ENCODE measurements around the gene KIAA1328. TPM values are rescaled to one million over a fixed set of nuclear protein-coding genes. Genes with fewer than 3 reads are reported as not detected.

KIAA1328 gene
- total RNA-seq, 1 experiment from 2014 or later, result 6.2 TPM

DNA sequence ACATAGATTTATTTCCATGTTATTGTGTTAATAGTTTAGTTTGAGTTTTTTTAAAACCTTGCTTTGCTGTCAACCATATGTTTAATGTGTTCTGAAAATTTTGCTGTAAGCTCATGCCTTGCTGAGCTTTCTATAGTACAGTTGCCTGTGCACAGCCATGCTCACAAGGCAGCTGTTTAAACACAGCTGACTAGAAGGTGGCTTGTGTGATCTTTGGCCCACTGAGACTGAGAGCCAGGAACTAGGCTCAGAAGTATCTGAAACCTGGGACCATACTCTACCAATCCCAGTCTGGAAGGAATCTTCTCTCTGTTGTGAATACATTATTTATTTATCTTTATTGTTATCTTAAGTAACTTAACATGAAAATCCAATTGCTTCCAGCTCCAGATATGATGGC lies 350.5 kb downstream of the KIAA1328 start:
- Histone ChIP-seq H3K36me3 (ENCODE audit: control insufficient read depth, insufficient read depth, low read length) (no peaks in the 10 kb centered on the region), H3K4me3 (ENCODE audit: low read depth in 2 of 2, low read length in 2 of 2) (no peak overlapping the region), H3K27ac (ENCODE audit: low read length) (no peak overlapping the region), H3K9me3 (ENCODE audit: control insufficient read depth, insufficient read depth, low read depth, low read length) (no peaks in the 10 kb centered on the region), H3K27me3 (ENCODE audit: control insufficient read depth, insufficient read depth, low read length) (no peaks in the 10 kb centered on the region), H3K4me1 (ENCODE audit: control insufficient read depth, insufficient read depth, low read length) (no peaks in the 10 kb centered on the region)
- ATAC-seq (no peak), DNase-seq (ENCODE audit: low read depth, low spot score) (no peak)
- ChIA-PET POLR2A (no interaction called here), CTCF (no interaction called here)
- intact Hi-C loops (cut with micrococcal nuclease; ENCODE audit: unreplicated experiment), result no loop called here
- BruUV-seq (replicated peaks), result no TSS peak
- TF ChIP-seq, protein P1, sequence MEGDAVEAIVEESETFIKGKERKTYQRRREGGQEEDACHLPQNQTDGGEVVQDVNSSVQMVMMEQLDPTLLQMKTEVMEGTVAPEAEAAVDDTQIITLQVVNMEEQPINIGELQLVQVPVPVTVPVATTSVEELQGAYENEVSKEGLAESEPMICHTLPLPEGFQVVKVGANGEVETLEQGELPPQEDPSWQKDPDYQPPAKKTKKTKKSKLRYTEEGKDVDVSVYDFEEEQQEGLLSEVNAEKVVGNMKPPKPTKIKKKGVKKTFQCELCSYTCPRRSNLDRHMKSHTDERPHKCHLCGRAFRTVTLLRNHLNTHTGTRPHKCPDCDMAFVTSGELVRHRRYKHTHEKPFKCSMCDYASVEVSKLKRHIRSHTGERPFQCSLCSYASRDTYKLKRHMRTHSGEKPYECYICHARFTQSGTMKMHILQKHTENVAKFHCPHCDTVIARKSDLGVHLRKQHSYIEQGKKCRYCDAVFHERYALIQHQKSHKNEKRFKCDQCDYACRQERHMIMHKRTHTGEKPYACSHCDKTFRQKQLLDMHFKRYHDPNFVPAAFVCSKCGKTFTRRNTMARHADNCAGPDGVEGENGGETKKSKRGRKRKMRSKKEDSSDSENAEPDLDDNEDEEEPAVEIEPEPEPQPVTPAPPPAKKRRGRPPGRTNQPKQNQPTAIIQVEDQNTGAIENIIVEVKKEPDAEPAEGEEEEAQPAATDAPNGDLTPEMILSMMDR (IDR thresholded peaks at IDR 0.05), result no peak
- TF ChIP-seq, protein P2, sequence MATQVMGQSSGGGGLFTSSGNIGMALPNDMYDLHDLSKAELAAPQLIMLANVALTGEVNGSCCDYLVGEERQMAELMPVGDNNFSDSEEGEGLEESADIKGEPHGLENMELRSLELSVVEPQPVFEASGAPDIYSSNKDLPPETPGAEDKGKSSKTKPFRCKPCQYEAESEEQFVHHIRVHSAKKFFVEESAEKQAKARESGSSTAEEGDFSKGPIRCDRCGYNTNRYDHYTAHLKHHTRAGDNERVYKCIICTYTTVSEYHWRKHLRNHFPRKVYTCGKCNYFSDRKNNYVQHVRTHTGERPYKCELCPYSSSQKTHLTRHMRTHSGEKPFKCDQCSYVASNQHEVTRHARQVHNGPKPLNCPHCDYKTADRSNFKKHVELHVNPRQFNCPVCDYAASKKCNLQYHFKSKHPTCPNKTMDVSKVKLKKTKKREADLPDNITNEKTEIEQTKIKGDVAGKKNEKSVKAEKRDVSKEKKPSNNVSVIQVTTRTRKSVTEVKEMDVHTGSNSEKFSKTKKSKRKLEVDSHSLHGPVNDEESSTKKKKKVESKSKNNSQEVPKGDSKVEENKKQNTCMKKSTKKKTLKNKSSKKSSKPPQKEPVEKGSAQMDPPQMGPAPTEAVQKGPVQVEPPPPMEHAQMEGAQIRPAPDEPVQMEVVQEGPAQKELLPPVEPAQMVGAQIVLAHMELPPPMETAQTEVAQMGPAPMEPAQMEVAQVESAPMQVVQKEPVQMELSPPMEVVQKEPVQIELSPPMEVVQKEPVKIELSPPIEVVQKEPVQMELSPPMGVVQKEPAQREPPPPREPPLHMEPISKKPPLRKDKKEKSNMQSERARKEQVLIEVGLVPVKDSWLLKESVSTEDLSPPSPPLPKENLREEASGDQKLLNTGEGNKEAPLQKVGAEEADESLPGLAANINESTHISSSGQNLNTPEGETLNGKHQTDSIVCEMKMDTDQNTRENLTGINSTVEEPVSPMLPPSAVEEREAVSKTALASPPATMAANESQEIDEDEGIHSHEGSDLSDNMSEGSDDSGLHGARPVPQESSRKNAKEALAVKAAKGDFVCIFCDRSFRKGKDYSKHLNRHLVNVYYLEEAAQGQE (IDR thresholded peaks at IDR 0.05; ENCODE audit: insufficient read depth in 1 of 2, low read depth in 2 of 2, low read length in 1 of 2), result no peak
- no peak for TF ChIP-seq SIN3A (IDR thresholded peaks at IDR 0.05; ENCODE audit: borderline replicate concordance, insufficient read depth, low read depth, low read length)
- in situ Hi-C loops (cut with HindIII; ENCODE audit: low pct_unique_long_range_greater_than_20kb, low sequenced_read_pairs), result no loop called here

DNA sequence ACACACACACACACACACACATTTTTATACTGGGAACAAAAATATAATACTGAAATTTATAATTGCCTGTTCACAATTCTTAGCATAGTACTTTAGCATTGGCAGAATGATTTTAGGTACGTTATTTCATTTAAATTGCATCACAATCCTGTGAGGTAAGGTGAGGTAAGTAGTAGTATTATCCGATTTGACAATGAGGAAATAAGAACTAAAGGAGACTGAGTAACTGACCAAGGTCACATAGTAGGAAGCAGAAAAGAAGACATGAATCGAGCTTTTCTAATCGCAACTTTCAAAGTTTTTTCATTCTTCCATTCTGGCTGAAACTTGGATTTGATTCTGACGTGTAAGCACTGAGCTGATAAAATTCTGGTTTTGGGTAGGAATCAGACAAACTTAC lies 351.2 kb downstream of the KIAA1328 start:
- in situ Hi-C loops (cut with HindIII; ENCODE audit: low pct_unique_long_range_greater_than_20kb, low sequenced_read_pairs) (no loop called here), intact Hi-C loops (cut with micrococcal nuclease; ENCODE audit: unreplicated experiment) (no loop called here)
- ChIA-PET CTCF (no interaction called here), POLR2A (no interaction called here)
- DNase-seq (ENCODE audit: low read depth, low spot score) (no peak), ATAC-seq (no peak)
- Histone ChIP-seq H3K4me3 (ENCODE audit: low read depth in 2 of 2, low read length in 2 of 2) (no peak overlapping the region), H3K27ac (ENCODE audit: low read length) (no peak overlapping the region), H3K9me3 (ENCODE audit: control insufficient read depth, insufficient read depth, low read depth, low read length) (no peaks in the 10 kb centered on the region), H3K4me1 (ENCODE audit: control insufficient read depth, insufficient read depth, low read length) (no peaks in the 10 kb centered on the region), H3K27me3 (ENCODE audit: control insufficient read depth, insufficient read depth, low read length) (no peaks in the 10 kb centered on the region), H3K36me3 (ENCODE audit: control insufficient read depth, insufficient read depth, low read length) (no peaks in the 10 kb centered on the region)
- no TSS peak for BruUV-seq (replicated peaks)
- no peak for TF ChIP-seq POLR2AphosphoS5 (IDR thresholded peaks at IDR 0.05; ENCODE audit: low read depth, low read length)
- TF ChIP-seq TCF7L2 (IDR thresholded peaks at IDR 0.05; ENCODE audit: low read depth, low read length), result no peak
- TF ChIP-seq, protein P2 (IDR thresholded peaks at IDR 0.05; ENCODE audit: insufficient read depth in 1 of 2, low read depth in 2 of 2, low read length in 1 of 2), result no peak
- no peak for TF ChIP-seq SIN3A (IDR thresholded peaks at IDR 0.05; ENCODE audit: borderline replicate concordance, insufficient read depth, low read depth, low read length)
- TF ChIP-seq, protein P1 (IDR thresholded peaks at IDR 0.05), result no peak
